ENCODE measurements around the gene MDM2.
"Not testable (repeated sequence)": the region's sequence is repeated elsewhere in the genome, so short reads cannot be mapped to it uniquely, and the experiment has no call there.

Gene MDM2

GRCh38 chr12:68851592-68852306, 43.8 kb downstream of the MDM2 start:
- no peak for DNase-seq (ENCODE audit: low spot score)

- DNase-seq (ENCODE audit: low spot score), result no peak
These were observed 45.6 kb downstream of the MDM2 start for GRCh38 chr12:68853396-68854077.

GRCh38 chr12:68854078-68854468, 46.1 kb downstream of the MDM2 start:
- DNase-seq (ENCODE audit: low spot score), result no peak

- no peak for DNase-seq (ENCODE audit: low spot score)
These were observed 46.6 kb downstream of the MDM2 start for GRCh38 chr12:68854554-68854953.

GRCh38 chr12:68855111-68855510, 47.1 kb downstream of the MDM2 start:
- no peak for DNase-seq (ENCODE audit: low spot score)

DNA sequence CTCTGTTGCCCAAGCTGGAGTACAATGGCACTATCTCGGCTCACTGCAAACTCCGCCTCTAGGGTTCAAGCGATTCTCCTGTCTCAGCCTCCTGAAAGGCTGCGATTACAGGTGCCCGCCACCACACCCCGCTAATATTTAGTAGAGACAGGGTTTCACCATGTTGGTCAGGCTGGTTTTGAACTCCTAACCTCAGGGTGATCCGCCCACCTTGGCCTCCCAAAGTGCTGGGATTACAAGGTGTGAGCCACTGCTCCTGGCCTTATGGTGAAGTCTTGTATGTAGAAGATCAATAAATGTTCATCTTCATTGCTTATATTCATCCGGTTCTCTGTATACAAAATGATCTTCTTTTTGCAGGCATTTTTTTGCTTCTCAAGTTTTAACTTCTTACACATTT, 47.8 kb downstream of the MDM2 start:
- no peak for DNase-seq (ENCODE audit: low spot score)

DNA sequence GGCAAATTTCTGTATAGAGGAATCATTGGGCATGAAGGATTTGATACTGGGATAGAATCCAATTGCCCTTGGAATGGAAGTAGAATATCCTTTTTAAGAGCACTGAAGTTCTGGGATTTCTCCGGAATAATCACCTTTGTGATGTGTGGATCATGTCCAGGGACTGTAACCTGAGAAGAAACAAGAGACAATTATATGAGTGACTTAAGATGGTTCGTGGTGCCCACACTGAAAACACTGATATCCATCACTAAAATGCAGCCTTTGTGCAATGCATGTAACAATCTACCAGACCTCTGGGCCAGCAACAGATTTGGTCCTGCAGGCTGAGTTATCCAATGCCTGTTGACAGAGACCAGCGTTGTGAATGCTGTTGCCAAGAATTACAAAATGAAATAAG, 48.5 kb downstream of the MDM2 start:
- no peak for DNase-seq (ENCODE audit: low spot score)

DNA sequence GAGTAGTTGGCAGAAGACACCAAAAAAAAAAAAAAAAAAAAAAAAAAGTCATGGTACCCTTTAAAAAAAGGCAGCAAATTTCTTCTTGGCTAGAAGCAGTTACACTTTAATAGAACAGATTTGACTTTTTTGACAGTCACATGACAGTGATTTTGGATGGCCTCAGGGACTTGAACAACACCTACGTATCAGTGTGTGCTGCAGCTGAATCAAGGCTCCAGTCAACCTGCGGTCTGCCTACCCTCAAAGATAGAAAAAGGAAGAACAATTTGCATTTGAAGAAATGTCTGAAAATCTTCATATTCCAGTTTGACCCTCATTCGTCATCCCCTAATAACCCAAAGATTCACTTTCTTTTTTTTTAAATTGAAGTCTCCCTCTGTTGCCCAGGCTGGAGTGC, 53.9 kb downstream of the MDM2 start:
- DNase-seq (ENCODE audit: low spot score), result no peak

- DNase-seq (ENCODE audit: low spot score), result no peak
These were observed 55.3 kb downstream of the MDM2 start for GRCh38 chr12:68863109-68863770.

DNA sequence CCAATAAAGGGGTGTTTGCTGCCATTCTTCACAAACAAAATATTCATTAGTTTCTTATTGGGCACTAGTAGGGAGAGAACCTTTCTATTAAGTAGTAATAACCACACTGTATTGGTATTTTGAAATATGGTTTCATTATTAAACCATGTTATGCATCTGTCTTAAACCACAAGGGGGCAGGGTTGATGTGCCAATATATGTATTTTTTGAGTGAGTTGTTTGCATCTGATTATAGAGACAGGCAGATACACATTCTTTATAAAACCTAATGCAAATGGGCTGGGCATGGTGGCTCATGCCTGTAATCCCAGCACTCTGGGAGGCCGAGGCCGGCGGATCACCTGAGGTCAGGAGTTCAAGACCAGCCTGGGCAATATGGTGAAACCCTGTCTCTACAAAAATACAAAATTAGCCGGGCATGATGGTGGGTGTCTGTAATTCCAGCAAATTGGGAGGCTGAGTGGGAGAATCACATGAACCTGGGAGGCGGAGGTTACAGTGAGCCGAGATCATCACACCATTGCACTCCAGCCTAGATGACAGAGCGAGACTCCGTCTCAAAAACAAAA, 56.0 kb downstream of the MDM2 start:
- not testable (repeated sequence) for DNase-seq (ENCODE audit: low spot score)

DNA sequence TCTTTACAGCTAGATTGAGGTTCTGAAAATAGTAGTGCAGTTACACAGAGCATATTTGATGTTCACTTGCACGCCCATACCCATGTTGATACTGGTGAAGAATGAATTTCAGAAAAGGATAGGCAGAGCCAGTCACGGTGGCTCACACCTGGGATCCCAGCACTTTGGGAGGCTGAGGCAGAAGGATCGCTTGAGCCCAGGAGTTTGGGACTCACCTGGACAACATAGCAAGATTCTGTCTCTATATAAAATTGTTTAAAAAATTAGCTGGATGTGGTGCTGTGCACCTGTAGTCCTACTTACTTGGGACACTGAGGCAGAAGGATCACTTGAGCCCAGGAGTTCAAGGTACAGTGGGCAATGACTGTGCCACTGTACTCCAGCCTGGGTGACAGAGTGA, 56.6 kb downstream of the MDM2 start:
- DNase-seq (ENCODE audit: low spot score), result no peak

DNA sequence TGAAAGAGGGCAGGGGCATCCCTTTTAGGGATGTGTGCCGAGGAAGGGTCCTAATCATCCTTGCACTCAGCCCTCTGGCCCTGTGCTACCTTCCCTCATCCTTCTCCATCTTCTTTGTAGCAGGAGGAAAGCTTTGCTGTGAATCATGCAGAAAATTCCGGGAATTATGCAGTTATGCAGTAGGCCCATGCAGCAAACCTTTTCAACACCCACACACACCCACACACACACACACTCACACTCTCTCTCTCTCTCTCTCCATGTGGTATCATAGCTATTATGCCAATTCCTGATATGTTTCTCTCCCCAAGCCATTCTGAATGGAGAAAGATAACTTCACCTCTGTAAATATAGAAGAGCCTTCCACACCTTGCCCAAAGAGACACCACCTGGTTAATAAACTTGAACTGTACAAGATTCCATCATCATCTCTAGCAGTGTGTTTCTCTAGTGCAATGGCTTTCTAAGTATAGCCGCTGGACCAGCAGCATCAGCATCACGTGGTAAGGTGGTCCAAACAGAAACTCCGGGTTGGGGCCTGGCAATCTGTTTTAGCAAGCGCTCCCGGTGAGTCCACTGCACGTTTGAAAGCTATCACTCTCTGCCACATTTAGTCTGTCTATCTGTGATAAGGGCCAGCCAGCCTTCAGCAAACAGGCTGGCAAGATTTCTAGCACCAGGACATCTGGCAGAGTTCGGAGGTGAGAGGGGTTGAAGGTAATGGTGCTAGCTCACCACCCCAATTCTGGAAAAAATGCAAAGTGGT, 57.6 kb downstream of the MDM2 start:
- DNase-seq (ENCODE audit: low spot score), result no peak

DNA sequence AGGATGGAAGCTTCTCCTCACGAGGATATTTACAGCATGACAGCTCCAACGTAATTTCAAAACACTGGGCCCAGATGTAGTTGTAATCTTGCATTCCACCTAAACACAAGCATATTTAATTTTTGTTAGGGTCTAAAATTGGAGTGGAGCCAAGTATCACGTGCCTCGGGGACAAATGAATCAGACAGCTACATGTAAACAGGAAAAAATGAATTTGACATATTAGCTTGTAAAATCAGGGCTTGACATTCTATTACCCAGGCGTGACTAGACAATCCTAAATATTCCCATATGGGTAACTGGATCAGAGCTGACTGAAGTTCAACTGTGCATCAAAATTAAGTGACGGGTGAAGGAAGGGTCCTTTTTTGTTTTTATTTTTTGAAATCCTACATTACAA, 59.0 kb downstream of the MDM2 start:
- DNase-seq (ENCODE audit: low spot score), result no peak

DNA sequence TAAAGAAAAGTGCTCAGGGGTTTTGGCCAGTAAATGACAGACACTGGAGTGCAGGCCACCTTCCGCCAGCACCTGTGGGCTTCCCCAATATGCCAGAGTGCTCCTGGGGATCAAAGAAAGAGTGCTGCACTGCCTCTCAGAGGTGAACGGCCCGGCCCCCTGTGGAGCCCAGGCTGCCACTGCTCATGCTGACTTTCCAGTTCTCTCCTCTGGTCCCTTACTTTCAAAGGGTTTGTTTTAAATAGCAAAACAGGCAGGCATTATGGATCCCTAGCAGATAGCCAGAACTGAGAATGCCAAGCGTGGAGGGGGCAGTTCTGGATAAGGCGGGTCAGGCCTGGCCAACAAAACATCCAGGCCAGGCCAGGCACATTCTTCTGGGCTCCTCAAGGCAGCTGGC, 59.6 kb downstream of the MDM2 start:
- DNase-seq (ENCODE audit: low spot score), result no peak

DNA sequence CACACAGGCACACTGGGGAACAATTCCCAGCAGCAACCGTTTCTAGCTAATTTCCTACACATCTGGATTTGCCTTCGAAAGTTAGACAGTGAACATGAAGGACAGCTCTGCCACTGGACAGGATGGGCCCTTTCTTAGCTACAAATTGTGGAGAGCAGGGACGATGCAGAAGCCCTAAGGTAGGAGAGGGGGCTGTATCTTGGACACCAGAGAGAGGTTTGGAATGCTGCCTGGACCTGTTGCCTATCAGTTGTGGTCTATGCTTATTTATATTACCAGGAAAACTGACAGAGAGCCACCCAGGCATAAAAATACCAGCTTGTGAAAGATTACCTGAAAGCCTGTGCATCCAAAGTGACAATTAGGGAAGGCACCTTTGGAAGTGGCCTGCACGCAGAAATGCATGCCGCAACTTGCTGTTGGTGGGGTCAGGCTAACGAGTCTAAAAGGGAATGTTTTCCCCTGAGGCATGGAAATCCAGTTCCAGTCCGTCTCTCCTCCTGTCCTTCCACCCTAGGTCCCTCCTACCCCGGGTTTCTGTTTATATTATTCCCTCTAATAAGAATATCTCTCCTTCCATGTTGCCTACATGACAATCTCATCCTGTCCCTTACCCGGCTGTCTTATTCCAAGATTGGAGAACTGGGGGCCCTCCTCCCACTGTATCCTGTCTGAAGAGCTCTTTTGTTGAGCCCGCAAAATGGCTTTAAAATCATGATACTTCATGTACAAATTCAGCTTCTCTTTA, 60.2 kb downstream of the MDM2 start:
- DNase-seq (ENCODE audit: low spot score), result no peak

DNA sequence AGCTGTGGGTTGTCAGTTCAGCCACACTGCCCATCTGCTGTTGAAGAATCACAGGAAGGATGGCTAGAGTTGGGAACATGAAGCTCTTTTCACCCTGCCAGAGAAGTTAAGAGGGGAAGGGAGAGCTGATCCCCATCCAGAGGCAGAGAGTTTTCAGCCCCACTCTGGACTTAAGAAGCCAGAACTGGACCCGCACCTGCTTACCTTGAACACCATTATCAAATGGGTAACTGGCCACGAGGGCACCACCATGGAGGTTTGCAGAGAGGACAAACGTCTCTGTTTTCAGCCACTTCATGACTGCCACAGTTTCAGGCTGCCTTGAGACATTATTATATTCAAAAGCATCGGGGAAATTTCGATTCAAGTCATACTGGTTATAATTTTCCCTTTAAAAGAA, 62.0 kb downstream of the MDM2 start:
- no peak for DNase-seq (ENCODE audit: low spot score)

GRCh38 chr12:68870443-68870842, 62.5 kb downstream of the MDM2 start:
- DNase-seq (ENCODE audit: low spot score), result no peak

DNA sequence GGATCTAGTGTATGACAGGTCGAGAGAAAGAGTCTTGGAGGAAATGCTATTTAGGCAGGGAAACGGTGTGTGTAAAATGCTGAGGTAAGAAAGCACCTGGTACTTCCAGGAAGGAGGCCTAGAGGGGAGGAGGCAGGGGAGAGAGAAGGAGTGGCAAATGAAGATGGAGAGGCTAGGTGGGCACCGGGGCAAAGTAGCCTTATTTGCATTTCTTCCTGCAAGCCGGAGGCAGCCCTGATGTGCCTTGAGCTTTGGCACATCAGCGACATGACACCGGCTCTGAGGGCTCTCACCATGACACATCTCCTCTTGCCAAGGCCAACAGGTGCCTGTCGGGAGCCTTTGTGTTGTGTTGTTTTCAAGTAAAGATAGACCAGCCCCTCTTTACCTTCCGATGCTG, 63.4 kb downstream of the MDM2 start:
- no peak for DNase-seq (ENCODE audit: low spot score)

- no peak for DNase-seq (ENCODE audit: low spot score)
These were observed 63.9 kb downstream of the MDM2 start for GRCh38 chr12:68871921-68872320.

DNA sequence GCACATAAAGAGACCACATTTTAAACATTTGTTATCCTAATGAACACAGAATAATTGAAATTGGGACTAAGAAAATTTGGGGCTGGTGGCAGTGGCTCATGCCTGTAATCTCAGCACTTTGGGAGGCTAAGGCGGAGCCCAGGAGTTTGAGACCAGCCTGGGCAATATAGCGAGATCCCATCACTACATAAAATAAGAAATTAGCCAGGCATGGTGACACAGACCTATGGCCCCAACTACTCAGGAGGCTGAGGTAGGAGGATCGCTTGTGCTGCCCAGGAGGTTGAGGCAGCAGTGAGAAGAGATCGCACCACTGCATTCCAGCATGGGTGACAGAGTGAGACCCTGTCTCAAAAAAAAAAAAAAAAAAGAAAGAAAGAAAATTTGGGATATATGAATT, 65.3 kb downstream of the MDM2 start:
- no peak for DNase-seq (ENCODE audit: low spot score)

DNA sequence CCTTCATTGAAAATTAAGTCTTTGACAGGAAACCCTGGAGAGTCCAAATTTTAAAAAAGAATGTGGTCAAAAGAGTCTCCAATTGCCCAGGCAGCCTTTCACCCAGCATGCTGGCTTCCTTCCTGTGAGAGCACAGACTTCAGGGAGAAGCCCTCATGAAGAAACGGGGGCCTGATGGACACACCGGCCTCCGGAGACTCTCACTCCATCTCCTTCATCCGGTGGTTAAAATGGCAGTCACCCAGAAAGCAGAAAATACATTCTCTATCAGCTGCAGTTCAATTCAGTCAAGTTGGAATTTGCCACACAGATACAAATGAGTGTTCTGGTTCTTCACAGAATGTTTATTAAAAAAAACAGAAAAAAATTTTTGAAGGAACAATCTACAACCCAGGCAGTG, 68.5 kb downstream of the MDM2 start:
- no peak for DNase-seq (ENCODE audit: low spot score)

DNA sequence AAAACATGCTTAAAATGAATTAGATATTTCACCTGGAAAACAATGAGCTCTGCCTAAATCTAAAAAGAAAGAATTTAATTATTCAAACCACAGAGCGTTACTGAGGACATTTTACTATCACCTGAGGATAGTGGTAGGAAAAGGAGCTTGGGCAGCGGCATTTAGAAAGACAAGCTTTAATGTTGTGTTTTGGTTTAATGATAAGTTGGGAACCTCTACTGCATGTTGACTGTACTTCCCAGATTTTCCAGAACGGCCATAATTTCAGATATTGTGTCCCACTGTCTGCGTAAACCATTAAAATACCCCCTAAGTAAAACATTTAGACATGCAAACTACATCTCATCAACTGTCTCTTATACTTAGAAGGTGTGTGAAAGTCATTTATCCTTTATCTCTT, 69.6 kb downstream of the MDM2 start:
- DNase-seq (ENCODE audit: low spot score), result no peak
